Measurements from ENCODE around the gene LSM6.

LSM6 gene

GRCh38 chr4:146211440-146211839 lies 35.9 kb downstream of the LSM6 start:
- TF ChIP-seq EP300 (IDR thresholded peaks at IDR 0.05; ENCODE audit: borderline replicate concordance) (no peak), MAX (IDR thresholded peaks at IDR 0.05) (no peak), RAD21 (IDR thresholded peaks at IDR 0.05; ENCODE audit: low read depth) (no peak), CREB1 (IDR thresholded peaks at IDR 0.05; ENCODE audit: low read depth) (no peak), TAF1 (IDR thresholded peaks at IDR 0.05; ENCODE audit: low read depth) (no peak), EGR1 (IDR thresholded peaks at IDR 0.05) (no peak), TCF12 (IDR thresholded peaks at IDR 0.05; ENCODE audit: low read depth) (no peak), TEAD4 (IDR thresholded peaks at IDR 0.05) (no peak), YY1 (IDR thresholded peaks at IDR 0.05; ENCODE audit: low read depth) (no peak), USF1 (IDR thresholded peaks at IDR 0.05) (no peak), NFIC (IDR thresholded peaks at IDR 0.05) (no peak), REST (IDR thresholded peaks at IDR 0.05; ENCODE audit: low read depth) (no peak), CEBPB (IDR thresholded peaks at IDR 0.05) (no peak), FOXM1 (IDR thresholded peaks at IDR 0.05; ENCODE audit: borderline replicate concordance, low read depth) (no peak)

GRCh38 chr4:146212781-146213180 lies 37.3 kb downstream of the LSM6 start:
- TF ChIP-seq USF1 (IDR thresholded peaks at IDR 0.05): no peak
- TF ChIP-seq NFIC (IDR thresholded peaks at IDR 0.05): no peak
- no peak for TF ChIP-seq YY1 (IDR thresholded peaks at IDR 0.05; ENCODE audit: low read depth)
- TF ChIP-seq CREB1 (IDR thresholded peaks at IDR 0.05; ENCODE audit: low read depth): no peak
- TF ChIP-seq EGR1 (IDR thresholded peaks at IDR 0.05): no peak
- TF ChIP-seq TAF1 (IDR thresholded peaks at IDR 0.05; ENCODE audit: low read depth): no peak
- no peak for TF ChIP-seq REST (IDR thresholded peaks at IDR 0.05; ENCODE audit: low read depth)
- no peak for TF ChIP-seq TEAD4 (IDR thresholded peaks at IDR 0.05)

- TF ChIP-seq RAD21 (IDR thresholded peaks at IDR 0.05; ENCODE audit: low read depth) (no peak), REST (IDR thresholded peaks at IDR 0.05; ENCODE audit: low read depth) (no peak), TEAD4 (IDR thresholded peaks at IDR 0.05) (no peak), ZBTB7A (IDR thresholded peaks at IDR 0.05; ENCODE audit: low read depth) (no peak), USF1 (IDR thresholded peaks at IDR 0.05) (no peak), MAX (IDR thresholded peaks at IDR 0.05) (no peak), YY1 (IDR thresholded peaks at IDR 0.05; ENCODE audit: low read depth) (no peak), TCF12 (IDR thresholded peaks at IDR 0.05; ENCODE audit: low read depth) (no peak), CREB1 (IDR thresholded peaks at IDR 0.05; ENCODE audit: low read depth) (no peak), EGR1 (IDR thresholded peaks at IDR 0.05) (no peak), FOXM1 (IDR thresholded peaks at IDR 0.05; ENCODE audit: borderline replicate concordance, low read depth) (no peak), CEBPB (IDR thresholded peaks at IDR 0.05) (no peak), EP300 (IDR thresholded peaks at IDR 0.05; ENCODE audit: borderline replicate concordance) (no peak), NFIC (IDR thresholded peaks at IDR 0.05) (no peak), TAF1 (IDR thresholded peaks at IDR 0.05; ENCODE audit: low read depth) (no peak)
Observed at GRCh38 chr4:146214238-146214637, 38.7 kb downstream of the LSM6 start, which contains the start of gene REELD1. Gene REELD1 (plus strand): TSS chr4:146214538. CDS start chr4:146216953, 2,415 bp downstream.

- TF ChIP-seq TCF12 (IDR thresholded peaks at IDR 0.05; ENCODE audit: low read depth) (no peak), YY1 (IDR thresholded peaks at IDR 0.05; ENCODE audit: low read depth) (no peak), EGR1 (IDR thresholded peaks at IDR 0.05) (no peak), TEAD4 (IDR thresholded peaks at IDR 0.05) (no peak), ZBTB7A (IDR thresholded peaks at IDR 0.05; ENCODE audit: low read depth) (no peak), NFIC (IDR thresholded peaks at IDR 0.05) (no peak), REST (IDR thresholded peaks at IDR 0.05; ENCODE audit: low read depth) (no peak), RAD21 (IDR thresholded peaks at IDR 0.05; ENCODE audit: low read depth) (no peak), USF1 (IDR thresholded peaks at IDR 0.05) (no peak), CREB1 (IDR thresholded peaks at IDR 0.05; ENCODE audit: low read depth) (no peak), FOXM1 (IDR thresholded peaks at IDR 0.05; ENCODE audit: borderline replicate concordance, low read depth) (no peak), TAF1 (IDR thresholded peaks at IDR 0.05; ENCODE audit: low read depth) (no peak), EP300 (IDR thresholded peaks at IDR 0.05; ENCODE audit: borderline replicate concordance) (no peak), MAX (IDR thresholded peaks at IDR 0.05) (no peak), CEBPB (IDR thresholded peaks at IDR 0.05) (no peak)
Observed at GRCh38 chr4:146222313-146222712, 46.8 kb downstream of the LSM6 start.
